ENCODE measurements around the gene DNM3. TPM values are rescaled to one million over a fixed set of nuclear protein-coding genes. Genes with fewer than 3 reads are reported as not detected.

DNM3 gene
- total and polyA plus RNA-seq, 2 donors (not counting 1 experiment from before 2014, with no cell fraction given), result 1.0 to 1.3 TPM

- no peaks in the 10 kb centered on the region for H3K79me2 ChIP-seq (ENCODE audit: control insufficient read depth, insufficient read depth, low read length)
- Mint-ChIP-seq H3K4me1 (peaks cover 10% of the 10 kb centered on the region), H3K27ac (no peak overlapping the region), H3K9me3 (ENCODE audit: insufficient read depth) (no peaks in the 10 kb centered on the region), H3K4me3 (no peak overlapping the region), H3K27me3 (no peaks in the 10 kb centered on the region)
- no peaks in the 10 kb centered on the region for H3K36me3 ChIP-seq (replicated peaks in 1 of 2; ENCODE audit: control extremely low read depth in 1 of 2, control insufficient read depth in 1 of 2, extremely low read depth in 1 of 2, insufficient read depth in 2 of 2, low read length in 1 of 2)
- ChIA-PET CTCF (interaction anchor here (1.8 kb wide), 1 partner anchor 12 kb away, joined by 5 read pairs; no protein-coding TSS in a partner anchor), POLR2A (no interaction called here)
- no peak overlapping the region for H3K4me2 ChIP-seq (replicated peaks; ENCODE audit: low read depth, low read length, poor library complexity, severe bottlenecking)
- no peak overlapping the region for H3K4me3 ChIP-seq (ENCODE audit: control extremely low read depth in 1 of 5, extremely low read depth in 1 of 5, insufficient read depth in 1 of 5, low read depth in 2 of 5, low read length in 4 of 5)
- H4K20me1 ChIP-seq (ENCODE audit: control insufficient read depth, insufficient read depth, low read length, poor library complexity, severe bottlenecking), result no peaks in the 10 kb centered on the region
- H3K27ac ChIP-seq (ENCODE audit: low read length in 2 of 2), result no peak overlapping the region
- ATAC-seq (ENCODE audit: low read depth), result no peak
- H3K9ac ChIP-seq (ENCODE audit: low read length), result no peak overlapping the region
- TF ChIP-seq EZH2 (IDR thresholded peaks at IDR 0.05; ENCODE audit: borderline replicate concordance, insufficient read depth, low read depth, low read length, poor library complexity, severe bottlenecking), result no peak
- TF ChIP-seq CTCF (IDR thresholded peaks at IDR 0.05), result no peak
- no peaks in the 10 kb centered on the region for H3K9me3 ChIP-seq (ENCODE audit: control extremely low read depth in 1 of 3, control insufficient read depth in 2 of 3, insufficient read depth in 1 of 3, low read length in 2 of 3)
- DNase-seq, result no peak
- no peak overlapping the region for H2AFZ ChIP-seq (ENCODE audit: insufficient read depth, low read depth, low read length, poor library complexity, severe bottlenecking)
- WGBS (ENCODE audit: insufficient coverage), result 92% methylated on average over 2 of the region's 3 CpGs
- no peaks in the 10 kb centered on the region for H3K27me3 ChIP-seq (replicated peaks in 1 of 4; ENCODE audit: control extremely low read depth in 1 of 4, control insufficient read depth in 3 of 4, insufficient read depth in 4 of 4, low read length in 3 of 4)
- intact Hi-C loops (cut with micrococcal nuclease), result no loop called here
- H3K4me1 ChIP-seq (ENCODE audit: control insufficient read depth in 2 of 2, insufficient read depth in 2 of 2, low read length in 2 of 2), result no peaks in the 10 kb centered on the region
Measured at GRCh38 chr1:172224871-172225270, 383.6 kb downstream of the DNM3 start.

- DNase-seq (no peak), ATAC-seq (ENCODE audit: low read depth) (no peak)
- WGBS (ENCODE audit: insufficient coverage), result no CpG with 5 or more reads among the region's 1 CpG
- Mint-ChIP-seq H3K27me3 (no peaks in the 10 kb centered on the region), H3K4me3 (no peak overlapping the region), H3K27ac (no peak overlapping the region), H3K4me1 (peaks cover 2% of the 10 kb centered on the region), H3K9me3 (ENCODE audit: insufficient read depth) (peaks cover 6% of the 10 kb centered on the region)
- Histone ChIP-seq H3K4me2 (replicated peaks; ENCODE audit: low read depth, low read length, poor library complexity, severe bottlenecking) (no peak overlapping the region), H3K9ac (ENCODE audit: low read length) (no peak overlapping the region), H2AFZ (ENCODE audit: insufficient read depth, low read depth, low read length, poor library complexity, severe bottlenecking) (no peak overlapping the region), H3K79me2 (ENCODE audit: control insufficient read depth, insufficient read depth, low read length) (no peaks in the 10 kb centered on the region), H3K4me3 (ENCODE audit: control extremely low read depth in 1 of 5, extremely low read depth in 1 of 5, insufficient read depth in 1 of 5, low read depth in 2 of 5, low read length in 4 of 5) (no peak overlapping the region), H3K9me3 (ENCODE audit: control extremely low read depth in 1 of 3, control insufficient read depth in 2 of 3, insufficient read depth in 1 of 3, low read length in 2 of 3) (no peaks in the 10 kb centered on the region), H3K4me1 (ENCODE audit: control insufficient read depth in 2 of 2, insufficient read depth in 2 of 2, low read length in 2 of 2) (no peaks in the 10 kb centered on the region), H4K20me1 (ENCODE audit: control insufficient read depth, insufficient read depth, low read length, poor library complexity, severe bottlenecking) (no peaks in the 10 kb centered on the region), H3K27ac (ENCODE audit: low read length in 2 of 2) (no peak overlapping the region), H3K27me3 (replicated peaks in 1 of 4; ENCODE audit: control extremely low read depth in 1 of 4, control insufficient read depth in 3 of 4, insufficient read depth in 4 of 4, low read length in 3 of 4) (no peaks in the 10 kb centered on the region), H3K36me3 (replicated peaks in 1 of 2; ENCODE audit: control extremely low read depth in 1 of 2, control insufficient read depth in 1 of 2, extremely low read depth in 1 of 2, insufficient read depth in 2 of 2, low read length in 1 of 2) (no peaks in the 10 kb centered on the region)
- TF ChIP-seq EZH2 (IDR thresholded peaks at IDR 0.05; ENCODE audit: borderline replicate concordance, insufficient read depth, low read depth, low read length, poor library complexity, severe bottlenecking) (no peak), CTCF (IDR thresholded peaks at IDR 0.05) (no peak)
- intact Hi-C loops (cut with micrococcal nuclease), result no loop called here
- ChIA-PET POLR2A (no interaction called here), CTCF (interaction anchor here (0.6 kb wide), 1 partner anchor 170 kb away, joined by 3 read pairs; no protein-coding TSS in a partner anchor)
Measured at GRCh38 chr1:172229942-172230341, 388.6 kb downstream of the DNM3 start.
